ENCODE data around the gene TRUB1.
"Not testable (repeated sequence)": the region's sequence is repeated elsewhere in the genome, so short reads cannot be mapped to it uniquely, and the experiment has no call there.

Gene TRUB1

DNA sequence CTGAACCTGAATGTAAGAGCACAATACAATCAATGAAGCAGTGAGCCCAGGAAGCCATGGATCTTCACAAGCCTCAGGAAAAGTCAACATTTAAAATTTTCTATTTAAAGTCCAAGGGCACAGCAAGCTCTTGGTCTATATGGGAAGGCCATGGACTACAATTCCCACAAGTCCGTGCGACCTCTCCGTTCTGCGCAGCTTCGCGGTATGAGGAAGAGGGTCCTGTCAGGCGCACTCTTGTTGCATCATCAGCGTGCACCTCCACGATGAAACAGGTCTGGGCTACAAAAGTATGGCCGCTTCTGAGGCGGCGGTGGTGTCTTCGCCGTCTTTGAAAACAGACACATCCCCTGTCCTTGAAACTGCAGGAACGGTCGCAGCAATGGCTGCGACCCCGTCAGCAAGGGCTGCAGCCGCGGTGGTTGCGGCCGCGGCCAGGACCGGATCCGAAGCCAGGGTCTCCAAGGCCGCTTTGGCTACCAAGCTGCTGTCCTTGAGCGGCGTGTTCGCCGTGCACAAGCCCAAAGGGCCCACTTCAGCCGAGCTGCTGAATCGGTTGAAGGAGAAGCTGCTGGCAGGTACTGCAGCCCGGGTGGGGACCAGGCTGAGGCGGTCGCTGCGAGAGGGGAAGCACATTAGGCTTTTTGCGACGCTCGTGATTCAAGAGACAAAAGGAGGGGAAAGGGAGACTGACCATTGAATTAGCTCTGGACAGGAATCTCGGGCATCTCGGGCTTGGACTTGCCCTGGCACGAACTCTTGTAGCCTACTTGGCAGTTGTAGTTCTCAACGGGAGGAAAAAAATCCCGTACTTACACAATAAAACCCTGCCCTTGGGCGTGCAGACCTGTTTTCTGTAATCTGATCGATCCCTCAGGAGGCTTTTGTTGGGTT is at the start of gene TRUB1:
Gene TRUB1, plus strand, starts transcription at position 234 of the 894 bp plus-strand sequence. Its CDS starts 59 bp downstream, at position 293.
- Histone ChIP-seq H3K9ac (ENCODE audit: low read length) (peak within 1 kb of the TSS; percentile 96), H3K9me3 (ENCODE audit: control insufficient read depth, low read depth, low read length) (no peaks in the 10 kb centered on the region), H3K4me1 (ENCODE audit: control insufficient read depth, low read depth, low read length) (peaks cover 7% of the 10 kb centered on the region), H3K27me3 (ENCODE audit: control insufficient read depth, insufficient read depth, low read length) (no peaks in the 10 kb centered on the region), H3K4me3 (ENCODE audit: low read length) (peak within 1 kb of the TSS; percentile 88), H3K27ac (ENCODE audit: low read length) (peak within 1 kb of the TSS; percentile 90), H3K36me3 (ENCODE audit: control insufficient read depth, low read depth, low read length) (peaks cover 8% of the 10 kb centered on the region)

DNA sequence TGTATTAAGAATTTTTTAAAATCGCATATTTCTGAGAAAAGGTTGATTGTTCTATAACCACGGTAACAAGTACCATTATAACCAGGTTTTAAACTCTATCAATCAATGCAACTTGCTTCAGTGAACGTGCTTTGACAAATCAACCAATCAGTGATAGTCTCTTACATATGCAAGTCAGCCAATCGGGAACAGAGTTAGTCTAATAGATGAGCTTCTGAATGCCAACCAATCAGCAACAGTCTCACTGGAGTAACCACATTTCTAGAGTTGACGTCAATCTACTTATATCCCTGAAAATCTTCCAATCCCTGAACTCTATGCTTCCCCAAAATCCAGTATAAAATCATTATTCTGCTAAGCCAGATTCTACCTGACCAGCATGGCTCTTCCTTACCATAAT is 44.7 kb upstream of the TRUB1 start:
- Histone ChIP-seq H3K27me3 (ENCODE audit: control insufficient read depth, insufficient read depth, low read length) (no peaks in the 10 kb centered on the region), H3K27ac (ENCODE audit: low read length) (no peak overlapping the region), H3K9ac (ENCODE audit: low read length) (no peak overlapping the region), H3K4me3 (ENCODE audit: low read length) (no peak overlapping the region), H3K36me3 (ENCODE audit: control insufficient read depth, low read depth, low read length) (no peaks in the 10 kb centered on the region), H3K4me1 (ENCODE audit: control insufficient read depth, low read depth, low read length) (peaks cover 5% of the 10 kb centered on the region), H3K9me3 (ENCODE audit: control insufficient read depth, low read depth, low read length) (no peaks in the 10 kb centered on the region)

- no peak overlapping the region for H3K4me3 ChIP-seq (ENCODE audit: low read length)
- H3K27me3 ChIP-seq (ENCODE audit: control insufficient read depth, insufficient read depth, low read length), result no peaks in the 10 kb centered on the region
- H3K9me3 ChIP-seq (ENCODE audit: control insufficient read depth, low read depth, low read length), result no peaks in the 10 kb centered on the region
- H3K9ac ChIP-seq (ENCODE audit: low read length), result no peak overlapping the region
- no peaks in the 10 kb centered on the region for H3K36me3 ChIP-seq (ENCODE audit: control insufficient read depth, low read depth, low read length)
- H3K4me1 ChIP-seq (ENCODE audit: control insufficient read depth, low read depth, low read length), result peaks cover 5% of the 10 kb centered on the region
- no peak overlapping the region for H3K27ac ChIP-seq (ENCODE audit: low read length)
These were observed 43.1 kb upstream of the TRUB1 start for GRCh38 chr10:114894911-114895310.

DNA sequence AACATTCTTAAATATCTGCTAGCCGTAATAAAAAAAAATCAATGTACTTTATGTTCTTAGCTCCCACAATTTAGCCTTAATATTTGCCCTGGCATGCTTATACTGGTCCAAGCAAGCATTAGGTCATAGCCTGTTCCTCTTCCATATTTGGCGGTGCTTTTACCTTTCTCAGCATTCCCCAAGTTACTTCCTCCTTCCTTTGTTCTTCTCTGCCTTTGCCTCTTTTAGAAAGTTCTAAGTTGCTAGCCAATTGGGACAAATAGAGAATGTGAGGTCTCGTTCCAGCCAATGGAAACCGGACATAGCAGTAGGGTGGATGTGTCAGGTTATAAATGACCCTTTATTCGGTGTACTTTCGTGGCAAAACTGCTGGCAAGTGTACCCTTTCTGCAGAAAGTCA is 41.0 kb upstream of the TRUB1 start:
- not testable (repeated sequence) for H3K9ac ChIP-seq (ENCODE audit: low read length); H3K27me3 ChIP-seq (ENCODE audit: control insufficient read depth, insufficient read depth, low read length); H3K4me1 ChIP-seq (ENCODE audit: control insufficient read depth, low read depth, low read length); H3K36me3 ChIP-seq (ENCODE audit: control insufficient read depth, low read depth, low read length); H3K27ac ChIP-seq (ENCODE audit: low read length); H3K9me3 ChIP-seq (ENCODE audit: control insufficient read depth, low read depth, low read length); H3K4me3 ChIP-seq (ENCODE audit: low read length)

GRCh38 chr10:114897593-114897992 is 40.4 kb upstream of the TRUB1 start:
- Histone ChIP-seq H3K27ac (ENCODE audit: low read length) (no peak overlapping the region), H3K4me1 (ENCODE audit: control insufficient read depth, low read depth, low read length) (peaks cover 9% of the 10 kb centered on the region), H3K27me3 (ENCODE audit: control insufficient read depth, insufficient read depth, low read length) (no peaks in the 10 kb centered on the region), H3K9ac (ENCODE audit: low read length) (no peak overlapping the region), H3K36me3 (ENCODE audit: control insufficient read depth, low read depth, low read length) (no peaks in the 10 kb centered on the region), H3K4me3 (ENCODE audit: low read length) (no peak overlapping the region), H3K9me3 (ENCODE audit: control insufficient read depth, low read depth, low read length) (no peaks in the 10 kb centered on the region)

GRCh38 chr10:114899982-114900381 is 38.0 kb upstream of the TRUB1 start:
- Histone ChIP-seq H3K4me1 (ENCODE audit: control insufficient read depth, low read depth, low read length) (peaks cover 9% of the 10 kb centered on the region), H3K27me3 (ENCODE audit: control insufficient read depth, insufficient read depth, low read length) (no peaks in the 10 kb centered on the region), H3K4me3 (ENCODE audit: low read length) (no peak overlapping the region), H3K9me3 (ENCODE audit: control insufficient read depth, low read depth, low read length) (no peaks in the 10 kb centered on the region), H3K27ac (ENCODE audit: low read length) (no peak overlapping the region), H3K9ac (ENCODE audit: low read length) (no peak overlapping the region), H3K36me3 (ENCODE audit: control insufficient read depth, low read depth, low read length) (no peaks in the 10 kb centered on the region)

GRCh38 chr10:114900658-114901057 is 37.3 kb upstream of the TRUB1 start:
- Histone ChIP-seq H3K36me3 (ENCODE audit: control insufficient read depth, low read depth, low read length) (no peaks in the 10 kb centered on the region), H3K27ac (ENCODE audit: low read length) (no peak overlapping the region), H3K9ac (ENCODE audit: low read length) (no peak overlapping the region), H3K9me3 (ENCODE audit: control insufficient read depth, low read depth, low read length) (no peaks in the 10 kb centered on the region), H3K4me3 (ENCODE audit: low read length) (no peak overlapping the region), H3K27me3 (ENCODE audit: control insufficient read depth, insufficient read depth, low read length) (no peaks in the 10 kb centered on the region), H3K4me1 (ENCODE audit: control insufficient read depth, low read depth, low read length) (peaks cover 9% of the 10 kb centered on the region)

- no peak overlapping the region for H3K27ac ChIP-seq (ENCODE audit: low read length)
- no peaks in the 10 kb centered on the region for H3K9me3 ChIP-seq (ENCODE audit: control insufficient read depth, low read depth, low read length)
- H3K27me3 ChIP-seq (ENCODE audit: control insufficient read depth, insufficient read depth, low read length), result no peaks in the 10 kb centered on the region
- H3K36me3 ChIP-seq (ENCODE audit: control insufficient read depth, low read depth, low read length), result no peaks in the 10 kb centered on the region
- no peak overlapping the region for H3K9ac ChIP-seq (ENCODE audit: low read length)
- H3K4me3 ChIP-seq (ENCODE audit: low read length), result no peak overlapping the region
- H3K4me1 ChIP-seq (ENCODE audit: control insufficient read depth, low read depth, low read length), result peaks cover 3% of the 10 kb centered on the region
These were observed 35.8 kb upstream of the TRUB1 start for GRCh38 chr10:114902151-114902550.

- no peak overlapping the region for H3K9ac ChIP-seq (ENCODE audit: low read length)
- no peaks in the 10 kb centered on the region for H3K27me3 ChIP-seq (ENCODE audit: control insufficient read depth, insufficient read depth, low read length)
- peaks cover 3% of the 10 kb centered on the region for H3K4me1 ChIP-seq (ENCODE audit: control insufficient read depth, low read depth, low read length)
- H3K27ac ChIP-seq (ENCODE audit: low read length), result no peak overlapping the region
- no peaks in the 10 kb centered on the region for H3K36me3 ChIP-seq (ENCODE audit: control insufficient read depth, low read depth, low read length)
- no peaks in the 10 kb centered on the region for H3K9me3 ChIP-seq (ENCODE audit: control insufficient read depth, low read depth, low read length)
- no peak overlapping the region for H3K4me3 ChIP-seq (ENCODE audit: low read length)
These were observed 32.5 kb upstream of the TRUB1 start for GRCh38 chr10:114905450-114905849.

- no peaks in the 10 kb centered on the region for H3K27me3 ChIP-seq (ENCODE audit: control insufficient read depth, insufficient read depth, low read length)
- H3K4me3 ChIP-seq (ENCODE audit: low read length), result no peak overlapping the region
- H3K27ac ChIP-seq (ENCODE audit: low read length), result no peak overlapping the region
- no peaks in the 10 kb centered on the region for H3K9me3 ChIP-seq (ENCODE audit: control insufficient read depth, low read depth, low read length)
- no peaks in the 10 kb centered on the region for H3K36me3 ChIP-seq (ENCODE audit: control insufficient read depth, low read depth, low read length)
- peaks cover 3% of the 10 kb centered on the region for H3K4me1 ChIP-seq (ENCODE audit: control insufficient read depth, low read depth, low read length)
- no peak overlapping the region for H3K9ac ChIP-seq (ENCODE audit: low read length)
These were observed 31.0 kb upstream of the TRUB1 start for GRCh38 chr10:114906981-114907380.

GRCh38 chr10:114908896-114909295 is 29.1 kb upstream of the TRUB1 start:
- Histone ChIP-seq H3K4me3 (ENCODE audit: low read length) (no peak overlapping the region), H3K9me3 (ENCODE audit: control insufficient read depth, low read depth, low read length) (no peaks in the 10 kb centered on the region), H3K36me3 (ENCODE audit: control insufficient read depth, low read depth, low read length) (no peaks in the 10 kb centered on the region), H3K9ac (ENCODE audit: low read length) (no peak overlapping the region), H3K4me1 (ENCODE audit: control insufficient read depth, low read depth, low read length) (no peaks in the 10 kb centered on the region), H3K27me3 (ENCODE audit: control insufficient read depth, insufficient read depth, low read length) (no peaks in the 10 kb centered on the region), H3K27ac (ENCODE audit: low read length) (no peak overlapping the region)
